Spleen (tissue), 7 donors: ENCODE measurements around the gene BET1L.

Experiments
- POLR2A ChIP-seq, 3 donors: fragments of 450-650 bp; IDR thresholded peaks; one replicate each; pipeline ENCODE4 v1.5.1; 2017; ENCODE audit warnings: antibody characterized with exemption in 3 of 3, mild to moderate bottlenecking in 1 of 3
- TF ChIP-seq, protein P1 (sequence below), 11 experiments: fragments of 200-600 bp in 7 of 11; fragments of 450-650 bp in 4 of 11; sonication (generic) in 4 of 11; IDR thresholded peaks in 8 of 11; conservative IDR thresholded peaks in 3 of 11; 1 replicate in 7 of 11; 2 replicates in 4 of 11; pipeline versions ENCODE4 v1.4.0 to v1.8.0; 2016 to 2021; ENCODE audit warnings: antibody characterized with exemption in 11 of 11, inconsistent platforms in 4 of 11, mild to moderate bottlenecking in 1 of 11
- donor health status: DM: no; HTN: no; CAD: no; lungs with moderate emphysema.
- donor health status: DM: no; HTN: no; CAD: no.
- donor health status: DM: no; HTN: no; CAD: no.

DNA sequence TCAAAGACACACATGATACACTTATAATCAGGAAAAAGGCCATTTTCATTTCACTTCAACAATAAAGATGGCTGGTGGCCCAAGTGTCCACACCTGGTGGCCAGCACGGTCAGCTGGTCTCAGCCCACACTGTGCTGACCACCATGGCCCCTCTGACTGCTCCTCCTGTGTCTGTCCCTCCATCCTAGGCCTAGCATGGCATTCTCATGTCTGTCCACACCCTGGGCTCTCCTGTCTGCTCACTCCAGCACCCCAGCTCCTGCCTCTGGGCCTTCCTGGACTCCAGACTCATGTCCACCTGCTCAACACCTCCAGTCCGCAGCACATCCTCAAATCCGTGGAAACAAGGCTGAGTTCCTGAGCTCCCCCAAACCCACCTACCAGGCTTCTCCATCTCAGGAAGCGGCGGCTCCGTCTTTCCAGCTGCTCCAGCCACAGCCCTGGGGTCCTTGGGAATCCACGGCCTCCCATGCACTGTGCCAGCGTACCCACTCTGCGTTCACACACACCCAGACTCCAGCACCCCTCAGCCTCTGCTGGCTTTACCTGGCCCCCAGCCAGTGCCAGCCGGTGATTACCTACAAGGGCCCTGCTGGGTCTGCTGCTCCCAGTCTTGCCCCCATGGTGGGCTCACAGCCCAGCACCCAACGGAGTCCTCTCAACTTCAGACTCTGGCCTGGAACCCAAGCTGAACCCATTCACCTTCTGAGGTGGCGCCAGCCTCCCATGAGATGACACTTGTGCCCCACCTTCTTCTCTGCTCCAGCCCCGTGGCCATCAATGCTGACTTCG is 15.0 kb upstream of the BET1L start:
- TF ChIP-seq POLR2A (IDR thresholded peaks at IDR 0.05), result no peak
- TF ChIP-seq, protein P1, sequence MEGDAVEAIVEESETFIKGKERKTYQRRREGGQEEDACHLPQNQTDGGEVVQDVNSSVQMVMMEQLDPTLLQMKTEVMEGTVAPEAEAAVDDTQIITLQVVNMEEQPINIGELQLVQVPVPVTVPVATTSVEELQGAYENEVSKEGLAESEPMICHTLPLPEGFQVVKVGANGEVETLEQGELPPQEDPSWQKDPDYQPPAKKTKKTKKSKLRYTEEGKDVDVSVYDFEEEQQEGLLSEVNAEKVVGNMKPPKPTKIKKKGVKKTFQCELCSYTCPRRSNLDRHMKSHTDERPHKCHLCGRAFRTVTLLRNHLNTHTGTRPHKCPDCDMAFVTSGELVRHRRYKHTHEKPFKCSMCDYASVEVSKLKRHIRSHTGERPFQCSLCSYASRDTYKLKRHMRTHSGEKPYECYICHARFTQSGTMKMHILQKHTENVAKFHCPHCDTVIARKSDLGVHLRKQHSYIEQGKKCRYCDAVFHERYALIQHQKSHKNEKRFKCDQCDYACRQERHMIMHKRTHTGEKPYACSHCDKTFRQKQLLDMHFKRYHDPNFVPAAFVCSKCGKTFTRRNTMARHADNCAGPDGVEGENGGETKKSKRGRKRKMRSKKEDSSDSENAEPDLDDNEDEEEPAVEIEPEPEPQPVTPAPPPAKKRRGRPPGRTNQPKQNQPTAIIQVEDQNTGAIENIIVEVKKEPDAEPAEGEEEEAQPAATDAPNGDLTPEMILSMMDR (IDR thresholded peaks at IDR 0.05 in 8 of 11, conservative IDR thresholded peaks at IDR 0.05 in 3 of 11), result no peak
